DMS114 treated with DMSO at 0.1 percent for 48 hours (cell line): ENCODE measurements around the gene A3GALT2.

Experiments
- DNase-seq: peaks from one replicate; lab custom pipeline; 2025; ENCODE audit not compliant: unreplicated experiment; lab: John Stamatoyannopoulos, UW

A3GALT2 gene

GRCh38 chr1:33272930-33273329, 48.0 kb downstream of the A3GALT2 start:
- no peak for DNase-seq

GRCh38 chr1:33272509-33272908, 48.4 kb downstream of the A3GALT2 start:
- no peak for DNase-seq

GRCh38 chr1:33271666-33272505, 49.0 kb downstream of the A3GALT2 start:
- DNase-seq: no peak

GRCh38 chr1:33270808-33271465, 50.0 kb downstream of the A3GALT2 start:
- DNase-seq: no peak

- DNase-seq: no peak
These were observed 50.5 kb downstream of the A3GALT2 start for GRCh38 chr1:33270379-33270778.

- DNase-seq: no peak
These were observed 51.3 kb downstream of the A3GALT2 start for GRCh38 chr1:33269621-33270020.

- DNase-seq: no peak
These were observed 51.8 kb downstream of the A3GALT2 start for GRCh38 chr1:33268927-33269610.

- DNase-seq: no peak
These were observed 52.4 kb downstream of the A3GALT2 start for GRCh38 chr1:33268457-33268856.

GRCh38 chr1:33267468-33268205, 53.3 kb downstream of the A3GALT2 start:
- DNase-seq: no peak

GRCh38 chr1:33266766-33267165, 54.1 kb downstream of the A3GALT2 start:
- no peak for DNase-seq

- DNase-seq: no peak
These were observed 54.9 kb downstream of the A3GALT2 start for GRCh38 chr1:33265780-33266605.

GRCh38 chr1:33263890-33264504, 56.9 kb downstream of the A3GALT2 start:
- DNase-seq: no peak

GRCh38 chr1:33261344-33261743, 59.6 kb downstream of the A3GALT2 start:
- no peak for DNase-seq

GRCh38 chr1:33260439-33260838, 60.5 kb downstream of the A3GALT2 start:
- DNase-seq: no peak

GRCh38 chr1:33259879-33260278, 61.0 kb downstream of the A3GALT2 start:
- no peak for DNase-seq

- DNase-seq: no peak
These were observed 62.1 kb downstream of the A3GALT2 start for GRCh38 chr1:33258788-33259274.

GRCh38 chr1:33257772-33258712, 62.9 kb downstream of the A3GALT2 start:
- DNase-seq: no peak

- no peak for DNase-seq
These were observed 63.6 kb downstream of the A3GALT2 start for GRCh38 chr1:33257207-33257771.
